ENCODE measurements around the gene SP1. TPM values are rescaled to one million over a fixed set of nuclear protein-coding genes. Genes with fewer than 3 reads are reported as not detected.
"Not testable (repeated sequence)": the region's sequence is repeated elsewhere in the genome, so short reads cannot be mapped to it uniquely, and the experiment has no call there.

SP1 gene
- total RNA-seq, 1 experiment from 2014 or later, result 76.8 TPM

DNA sequence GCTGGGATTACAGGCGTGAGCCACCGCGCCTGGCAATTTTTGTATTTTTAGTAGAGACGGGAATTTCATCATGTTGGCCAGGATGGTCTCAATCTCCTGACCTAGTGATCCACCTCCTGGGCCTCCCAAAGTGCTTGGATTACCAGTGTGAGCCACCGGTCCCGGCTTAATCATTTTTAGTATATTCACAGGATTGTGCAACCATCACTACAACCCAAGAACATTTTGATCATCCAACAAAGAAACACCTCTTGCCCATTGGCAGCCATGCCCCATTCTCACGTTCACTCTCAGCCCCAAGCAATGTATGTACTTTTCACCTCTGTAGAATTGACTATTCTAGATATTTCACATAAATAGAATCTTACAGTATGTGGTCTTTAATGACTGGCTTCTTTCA, 19.9 kb downstream of the SP1 start:
- no peak overlapping the region for H4K8ac ChIP-seq (replicated peaks; ENCODE audit: insufficient read length, low read depth, low read length)
- no peak overlapping the region for H3K9ac ChIP-seq (ENCODE audit: extremely low read depth, insufficient read length, low read length)
- H2BK20ac ChIP-seq (ENCODE audit: low read depth, low read length, poor library complexity, severe bottlenecking), result no peak overlapping the region
- peaks cover 3 to 25% (median 9%) of the 10 kb centered on the region in 3 experiments for H3K36me3 Mint-ChIP-seq (ENCODE audit: insufficient read depth in 1 of 3, low read depth in 3 of 3)
- no peaks in the 10 kb centered on the region for H3K9me3 Mint-ChIP-seq
- no peak overlapping the region for H3K4me2 ChIP-seq (ENCODE audit: insufficient read depth, insufficient read length, low read length)
- no peak overlapping the region for H3K4me3 Mint-ChIP-seq
- no peak overlapping the region for H2BK12ac ChIP-seq (ENCODE audit: insufficient read length, low read depth, low read length)
- no peaks in the 10 kb centered on the region for H3K4me1 Mint-ChIP-seq
- H2BK5ac ChIP-seq (ENCODE audit: insufficient read length, low read length), result no peak overlapping the region
- no peak overlapping the region for H2BK15ac ChIP-seq (ENCODE audit: low read depth, low read length)
- H3K27ac Mint-ChIP-seq, result no peak overlapping the region
- H3K18ac ChIP-seq (ENCODE audit: insufficient read length, low read depth, low read length), result no peak overlapping the region
- H2AK5ac ChIP-seq (ENCODE audit: insufficient read length, low read length), result no peak overlapping the region
- no peak overlapping the region for H3K56ac ChIP-seq (ENCODE audit: insufficient read length, low read depth, low read length)
- H3K27ac ChIP-seq (ENCODE audit: insufficient read length, low read depth, low read length), result no peak overlapping the region
- H4K91ac ChIP-seq (ENCODE audit: insufficient read length, low read depth, low read length), result no peak overlapping the region
- no peak for DNase-seq
- no peak overlapping the region for H4K5ac ChIP-seq (ENCODE audit: insufficient read length, low read depth, low read length)
- H3K4ac ChIP-seq (ENCODE audit: low read depth, low read length), result no peak overlapping the region
- H3K9me3 ChIP-seq (ENCODE audit: control insufficient read depth, low read depth, low read length), result no peaks in the 10 kb centered on the region
- no peak overlapping the region for H2BK120ac ChIP-seq (ENCODE audit: low read depth, low read length, poor library complexity, severe bottlenecking)
- H3K23ac ChIP-seq (ENCODE audit: insufficient read length, low read depth, low read length), result no peak overlapping the region
- no peak overlapping the region for H3K14ac ChIP-seq (ENCODE audit: insufficient read depth, low read length)
- TF ChIP-seq, protein P1, sequence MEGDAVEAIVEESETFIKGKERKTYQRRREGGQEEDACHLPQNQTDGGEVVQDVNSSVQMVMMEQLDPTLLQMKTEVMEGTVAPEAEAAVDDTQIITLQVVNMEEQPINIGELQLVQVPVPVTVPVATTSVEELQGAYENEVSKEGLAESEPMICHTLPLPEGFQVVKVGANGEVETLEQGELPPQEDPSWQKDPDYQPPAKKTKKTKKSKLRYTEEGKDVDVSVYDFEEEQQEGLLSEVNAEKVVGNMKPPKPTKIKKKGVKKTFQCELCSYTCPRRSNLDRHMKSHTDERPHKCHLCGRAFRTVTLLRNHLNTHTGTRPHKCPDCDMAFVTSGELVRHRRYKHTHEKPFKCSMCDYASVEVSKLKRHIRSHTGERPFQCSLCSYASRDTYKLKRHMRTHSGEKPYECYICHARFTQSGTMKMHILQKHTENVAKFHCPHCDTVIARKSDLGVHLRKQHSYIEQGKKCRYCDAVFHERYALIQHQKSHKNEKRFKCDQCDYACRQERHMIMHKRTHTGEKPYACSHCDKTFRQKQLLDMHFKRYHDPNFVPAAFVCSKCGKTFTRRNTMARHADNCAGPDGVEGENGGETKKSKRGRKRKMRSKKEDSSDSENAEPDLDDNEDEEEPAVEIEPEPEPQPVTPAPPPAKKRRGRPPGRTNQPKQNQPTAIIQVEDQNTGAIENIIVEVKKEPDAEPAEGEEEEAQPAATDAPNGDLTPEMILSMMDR (conservative IDR thresholded peaks at IDR 0.05), result no peak
- H3K27me3 ChIP-seq (ENCODE audit: insufficient read depth, low read length), result no peaks in the 10 kb centered on the region
- H3T11ph ChIP-seq (ENCODE audit: low read length), result no peak overlapping the region
- no peaks in the 10 kb centered on the region for H3K23me2 ChIP-seq (ENCODE audit: insufficient read length, low read depth, low read length, poor library complexity, severe bottlenecking)
- H3K27me3 Mint-ChIP-seq (ENCODE audit: low read depth), result no peaks in the 10 kb centered on the region
- WGBS (ENCODE audit: extremely low coverage, insufficient read length, low lambda C conversion rate), result no CpG with 5 or more reads among the region's 7 CpGs
- H3K79me2 ChIP-seq (ENCODE audit: insufficient read depth, low read length), result no peaks in the 10 kb centered on the region; the same call in 1 of the 2 replicates
- H3K4me1 ChIP-seq (ENCODE audit: insufficient read depth, low read length), result no peaks in the 10 kb centered on the region
- no peak overlapping the region for H2AFZ ChIP-seq (ENCODE audit: low read length)
- H3K79me1 ChIP-seq (ENCODE audit: insufficient read depth, low read depth, low read length, poor library complexity, severe bottlenecking), result peaks cover 2% of the 10 kb centered on the region
- no peaks in the 10 kb centered on the region for H4K20me1 ChIP-seq (ENCODE audit: control insufficient read depth, insufficient read depth, insufficient read length)

DNA sequence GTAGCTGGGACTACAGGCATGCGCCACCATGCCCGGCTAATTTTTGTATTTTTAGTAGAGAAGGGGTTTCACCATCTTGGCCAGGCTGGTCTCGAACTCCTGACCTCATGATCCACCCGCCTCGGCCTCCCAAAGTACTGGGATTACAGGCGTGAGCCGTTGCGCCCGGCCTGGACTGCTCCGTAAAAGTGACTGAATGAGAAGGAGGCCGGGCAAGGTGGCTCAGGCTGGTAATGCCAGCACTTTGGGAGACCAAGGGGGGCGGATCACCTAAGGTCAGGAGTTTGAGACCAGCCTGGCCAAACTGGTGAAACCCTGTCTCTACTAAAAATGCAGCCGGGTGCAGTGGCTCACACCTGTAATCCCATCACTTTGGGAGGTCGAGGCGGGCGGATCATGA, 22.4 kb downstream of the SP1 start:
- WGBS (ENCODE audit: extremely low coverage, insufficient read length, low lambda C conversion rate), result no CpG with 5 or more reads among the region's 16 CpGs
- peaks cover 8 to 29% (median 19%) of the 10 kb centered on the region in 3 experiments for H3K36me3 Mint-ChIP-seq (ENCODE audit: insufficient read depth in 1 of 3, low read depth in 3 of 3)

More for the DNA sequence above, 22.4 kb downstream of the SP1 start:
- not testable (repeated sequence) for H2AFZ ChIP-seq (ENCODE audit: low read length); H3K23ac ChIP-seq (ENCODE audit: insufficient read length, low read depth, low read length); H3K27me3 Mint-ChIP-seq (ENCODE audit: low read depth); H3K4ac ChIP-seq (ENCODE audit: low read depth, low read length); H2BK20ac ChIP-seq (ENCODE audit: low read depth, low read length, poor library complexity, severe bottlenecking); H2BK120ac ChIP-seq (ENCODE audit: low read depth, low read length, poor library complexity, severe bottlenecking); H3K4me1 Mint-ChIP-seq; H3K79me2 ChIP-seq (ENCODE audit: insufficient read depth, low read length); H3K79me1 ChIP-seq (ENCODE audit: insufficient read depth, low read depth, low read length, poor library complexity, severe bottlenecking); H4K8ac ChIP-seq (replicated peaks; ENCODE audit: insufficient read length, low read depth, low read length); H3K4me3 Mint-ChIP-seq; H4K5ac ChIP-seq (ENCODE audit: insufficient read length, low read depth, low read length); H2BK5ac ChIP-seq (ENCODE audit: insufficient read length, low read length); H3K4me1 ChIP-seq (ENCODE audit: insufficient read depth, low read length); H2AK5ac ChIP-seq (ENCODE audit: insufficient read length, low read length); H2BK12ac ChIP-seq (ENCODE audit: insufficient read length, low read depth, low read length); H3K23me2 ChIP-seq (ENCODE audit: insufficient read length, low read depth, low read length, poor library complexity, severe bottlenecking); H3K18ac ChIP-seq (ENCODE audit: insufficient read length, low read depth, low read length); H2BK15ac ChIP-seq (ENCODE audit: low read depth, low read length); H3K27ac ChIP-seq (ENCODE audit: insufficient read length, low read depth, low read length); H4K20me1 ChIP-seq (ENCODE audit: control insufficient read depth, insufficient read depth, insufficient read length); H3K9me3 Mint-ChIP-seq; DNase-seq; H3K9ac ChIP-seq (ENCODE audit: extremely low read depth, insufficient read length, low read length); H3K14ac ChIP-seq (ENCODE audit: insufficient read depth, low read length); H3K9me3 ChIP-seq (ENCODE audit: control insufficient read depth, low read depth, low read length); H3K4me2 ChIP-seq (ENCODE audit: insufficient read depth, insufficient read length, low read length); H3K56ac ChIP-seq (ENCODE audit: insufficient read length, low read depth, low read length); H3T11ph ChIP-seq (ENCODE audit: low read length); H4K91ac ChIP-seq (ENCODE audit: insufficient read length, low read depth, low read length); H3K27ac Mint-ChIP-seq; H3K27me3 ChIP-seq (ENCODE audit: insufficient read depth, low read length)

Data from H9 (cell line).